Hepatocyte (in vitro differentiated cells): ENCODE data around the gene MARCHF5. TPM values are rescaled to one million over a fixed set of nuclear protein-coding genes. Genes with fewer than 3 reads are reported as not detected.

Source experiments
- DNase-seq: peaks from one replicate; pipeline ENCODE4 v3.0.0-alpha.2; 2016; ENCODE audit warnings: low spot score
- H2AFZ ChIP-seq: fragments of 200-600 bp; sonication (generic); 2 replicates; pipeline ENCODE4 v1.6.0; 2016; ENCODE audit warnings: antibody characterized with exemption, mild to moderate bottlenecking
- H3K27ac ChIP-seq: fragments of 200-600 bp; sonication (generic); 2 replicates; pipeline ENCODE4 v1.5.1; 2016; ENCODE audit warnings: mild to moderate bottlenecking
- H3K27me3 ChIP-seq: fragments of 200-600 bp; sonication (generic); 2 replicates; pipeline ENCODE4 v1.6.1; 2016
- H3K36me3 ChIP-seq: fragments of 200-600 bp; sonication (generic); replicated peaks from 2 replicates; pipeline ENCODE4 v1.5.1; 2016; ENCODE audit warnings: low read depth; ENCODE audit not compliant: insufficient read depth
- H3K4me1 ChIP-seq: fragments of 200-600 bp; sonication (generic); 2 replicates; pipeline ENCODE4 v1.5.1; 2016; ENCODE audit warnings: mild to moderate bottlenecking, moderate library complexity; ENCODE audit not compliant: insufficient read depth
- H3K4me2 ChIP-seq: fragments of 200-600 bp; sonication (generic); 2 replicates; pipeline ENCODE4 v1.6.0; 2016
- H3K4me3 ChIP-seq: fragments of 200-600 bp; sonication (generic); 2 replicates; pipeline ENCODE4 v1.5.1; 2016; ENCODE audit warnings: mild to moderate bottlenecking
- H3K79me2 ChIP-seq: fragments of 200-600 bp; sonication (generic); 2 replicates; pipeline ENCODE4 v1.6.0; 2017; ENCODE audit warnings: mild to moderate bottlenecking
- H3K9me2 ChIP-seq: fragments of 200-600 bp; sonication (generic); replicated peaks from 2 replicates; pipeline ENCODE4 v1.6.0; 2017; ENCODE audit warnings: mild to moderate bottlenecking; ENCODE audit not compliant: insufficient read depth
- H3K9me3 ChIP-seq: fragments of 200-600 bp; sonication (generic); 2 replicates; pipeline ENCODE4 v1.5.1; 2016; ENCODE audit warnings: low read depth, mild to moderate bottlenecking
- H4K20me1 ChIP-seq: fragments of 200-600 bp; sonication (generic); 2 replicates; pipeline ENCODE4 v1.6.0; 2016; ENCODE audit warnings: mild to moderate bottlenecking; ENCODE audit not compliant: insufficient read depth, poor library complexity, severe bottlenecking
- EZH2 ChIP-seq: fragments of 200-600 bp; sonication (generic); IDR thresholded peaks from 2 replicates; pipeline ENCODE4 v1.6.1; 2016; ENCODE audit warnings: antibody characterized with exemption, mild to moderate bottlenecking, borderline replicate concordance
- EZH2phosphoT487 ChIP-seq: fragments of 200-600 bp; sonication (generic); IDR thresholded peaks from one replicate; pipeline ENCODE4 v1.6.1; 2018; ENCODE audit warnings: antibody characterized with exemption, mild to moderate bottlenecking, low read depth, moderate library complexity; ENCODE audit not compliant: unreplicated experiment, severe bottlenecking
- WGBS: methylation state at CpG from one replicate; pipeline ENCODE4 v1.1.6; 2016; ENCODE audit warnings: low lambda C conversion rate; ENCODE audit errors: missing lambda C conversion rate; 5-methylcytosine and 5-hydroxymethylcytosine counted together
- polyA plus RNA-seq: library from polyadenylated mRNA; unstranded; fragments of >200 nt; fragmentation: Nextera tagmentation; extraction: Ambion mirVana; gene quantifications from 2 replicates; pipeline ENCODE4 v1.2.1, GENCODE V29; 2016
- total RNA-seq: library from RNA; depleted of rRNA; stranded (reverse); fragments of >200 nt; gene quantifications from 2 replicates; pipeline ENCODE4 v1.2.3, GENCODE V29; 2014
- TF ChIP-seq, protein P1 (sequence below): fragments of 200-600 bp; sonication (generic); IDR thresholded peaks from 2 replicates; pipeline ENCODE4 v1.5.1; 2016; ENCODE audit warnings: antibody characterized with exemption, mild to moderate bottlenecking; ENCODE audit not compliant: poor library complexity

Gene MARCHF5, protein sequence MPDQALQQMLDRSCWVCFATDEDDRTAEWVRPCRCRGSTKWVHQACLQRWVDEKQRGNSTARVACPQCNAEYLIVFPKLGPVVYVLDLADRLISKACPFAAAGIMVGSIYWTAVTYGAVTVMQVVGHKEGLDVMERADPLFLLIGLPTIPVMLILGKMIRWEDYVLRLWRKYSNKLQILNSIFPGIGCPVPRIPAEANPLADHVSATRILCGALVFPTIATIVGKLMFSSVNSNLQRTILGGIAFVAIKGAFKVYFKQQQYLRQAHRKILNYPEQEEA
- total RNA-seq (35.8 and 36.4 TPM in 2 replicates), polyA plus RNA-seq (62.2 and 62.5 TPM in 2 replicates)

DNA sequence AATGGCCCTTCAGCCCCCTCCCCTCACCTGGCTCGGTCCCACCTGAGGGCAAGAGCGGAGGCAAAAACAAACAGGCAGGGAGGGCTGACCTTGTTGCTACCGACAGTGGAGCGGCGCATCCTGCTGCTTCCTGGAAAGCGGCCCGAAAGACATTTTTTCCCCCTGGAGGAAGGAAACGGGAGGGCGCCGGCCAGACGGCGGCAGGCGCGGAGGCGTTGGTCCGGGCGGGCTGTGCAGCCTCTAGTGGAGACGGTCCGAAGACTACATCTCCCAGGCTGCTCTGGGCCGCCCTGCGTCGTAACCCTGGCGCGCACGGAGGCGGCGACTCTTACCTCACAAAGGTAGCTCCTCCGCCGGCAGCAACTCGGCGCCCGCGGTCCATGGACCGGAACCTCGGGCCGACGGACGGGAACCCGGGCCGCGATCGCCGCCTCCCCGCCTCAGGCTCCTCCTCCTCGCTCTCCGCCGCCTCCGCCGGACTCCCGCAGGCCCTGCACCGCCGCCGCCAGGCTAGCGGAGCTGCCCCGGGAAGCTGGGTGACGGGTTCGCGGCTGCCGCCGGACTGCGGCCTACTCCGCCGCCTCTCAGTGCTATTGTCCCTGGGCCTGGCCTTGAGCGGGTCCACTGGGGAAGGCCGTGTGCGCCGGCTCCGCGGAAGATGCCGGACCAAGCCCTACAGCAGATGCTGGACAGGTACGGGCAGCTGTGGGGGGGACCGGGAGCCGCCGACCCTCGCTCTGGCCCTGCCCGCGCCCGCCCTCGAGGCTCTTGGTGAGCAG, at the start of gene MARCHF5, which contains the start of gene CPEB3:
TSS of gene MARCHF5 (plus strand) at position 331 of the 779 bp plus-strand sequence. CDS start at position 659, 328 bp downstream.
TSS of gene CPEB3 (minus strand) at position 242 of the 779 bp plus-strand sequence. CDS start 50,728 bp downstream, outside the sequence.
- peak within 1 kb of the TSS; percentile 61 for H3K4me3 ChIP-seq
- WGBS, result under 1% methylated on average over 50 of the region's 79 CpGs
- H3K27me3 ChIP-seq, result no peaks in the 10 kb centered on the region
- peak; percentile 97 for DNase-seq
- peak within 1 kb of the TSS; percentile 88 for H2AFZ ChIP-seq
- peak within 1 kb of the TSS; percentile 82 for H3K4me2 ChIP-seq
- no peaks in the 10 kb centered on the region for H3K9me2 ChIP-seq
- H3K27ac ChIP-seq, result peak within 1 kb of the TSS; percentile 90
- peaks cover 7% of the 10 kb centered on the region for H3K4me1 ChIP-seq
- H3K9me3 ChIP-seq, result no peaks in the 10 kb centered on the region
- H3K36me3 ChIP-seq, result no peaks in the 10 kb centered on the region
- H4K20me1 ChIP-seq, result peaks cover 31% of the 10 kb centered on the region
- TF ChIP-seq EZH2phosphoT487 (no peak), EZH2 (no peak)
- TF ChIP-seq, protein P1, sequence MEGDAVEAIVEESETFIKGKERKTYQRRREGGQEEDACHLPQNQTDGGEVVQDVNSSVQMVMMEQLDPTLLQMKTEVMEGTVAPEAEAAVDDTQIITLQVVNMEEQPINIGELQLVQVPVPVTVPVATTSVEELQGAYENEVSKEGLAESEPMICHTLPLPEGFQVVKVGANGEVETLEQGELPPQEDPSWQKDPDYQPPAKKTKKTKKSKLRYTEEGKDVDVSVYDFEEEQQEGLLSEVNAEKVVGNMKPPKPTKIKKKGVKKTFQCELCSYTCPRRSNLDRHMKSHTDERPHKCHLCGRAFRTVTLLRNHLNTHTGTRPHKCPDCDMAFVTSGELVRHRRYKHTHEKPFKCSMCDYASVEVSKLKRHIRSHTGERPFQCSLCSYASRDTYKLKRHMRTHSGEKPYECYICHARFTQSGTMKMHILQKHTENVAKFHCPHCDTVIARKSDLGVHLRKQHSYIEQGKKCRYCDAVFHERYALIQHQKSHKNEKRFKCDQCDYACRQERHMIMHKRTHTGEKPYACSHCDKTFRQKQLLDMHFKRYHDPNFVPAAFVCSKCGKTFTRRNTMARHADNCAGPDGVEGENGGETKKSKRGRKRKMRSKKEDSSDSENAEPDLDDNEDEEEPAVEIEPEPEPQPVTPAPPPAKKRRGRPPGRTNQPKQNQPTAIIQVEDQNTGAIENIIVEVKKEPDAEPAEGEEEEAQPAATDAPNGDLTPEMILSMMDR, result peak; percentile 50
- H3K79me2 ChIP-seq, result peaks cover 78% of the 10 kb centered on the region

DNA sequence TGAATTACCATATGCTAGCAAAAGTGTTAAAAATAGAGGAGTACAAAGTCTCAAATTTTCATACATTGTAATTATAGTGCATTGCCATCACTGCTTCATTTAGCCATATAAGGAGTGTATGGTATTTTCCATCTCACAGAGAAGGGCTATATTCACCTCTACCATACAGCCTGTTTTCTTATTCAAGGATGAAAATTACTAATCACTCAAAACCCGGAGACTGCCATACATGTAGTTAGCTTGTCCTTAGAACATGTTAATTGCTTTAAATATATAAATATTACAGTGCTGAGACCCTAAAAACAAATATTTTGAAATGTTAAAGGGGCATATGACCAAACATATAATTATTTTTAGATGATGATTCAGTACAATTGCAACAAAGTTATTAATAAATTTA, 49.5 kb upstream of the MARCHF5 start:
- peaks cover 9% of the 10 kb centered on the region for H3K4me1 ChIP-seq
- H3K9me2 ChIP-seq, result no peaks in the 10 kb centered on the region
- H3K9me3 ChIP-seq, result no peaks in the 10 kb centered on the region
- H3K4me2 ChIP-seq, result peak overlapping the region; percentile 83
- H3K27me3 ChIP-seq, result no peaks in the 10 kb centered on the region
- peak overlapping the region; percentile 68 for H3K4me3 ChIP-seq
- DNase-seq, result no peak
- no peaks in the 10 kb centered on the region for H3K36me3 ChIP-seq
- WGBS, result 72% methylated on average over 1 of the region's 1 CpG
- peaks cover 21% of the 10 kb centered on the region for H3K79me2 ChIP-seq
- TF ChIP-seq EZH2 (no peak), EZH2phosphoT487 (no peak)
- TF ChIP-seq, protein P1, result no peak
- peak overlapping the region; percentile 81 for H2AFZ ChIP-seq
- no peaks in the 10 kb centered on the region for H4K20me1 ChIP-seq
- H3K27ac ChIP-seq, result peak overlapping the region; percentile 86

DNA sequence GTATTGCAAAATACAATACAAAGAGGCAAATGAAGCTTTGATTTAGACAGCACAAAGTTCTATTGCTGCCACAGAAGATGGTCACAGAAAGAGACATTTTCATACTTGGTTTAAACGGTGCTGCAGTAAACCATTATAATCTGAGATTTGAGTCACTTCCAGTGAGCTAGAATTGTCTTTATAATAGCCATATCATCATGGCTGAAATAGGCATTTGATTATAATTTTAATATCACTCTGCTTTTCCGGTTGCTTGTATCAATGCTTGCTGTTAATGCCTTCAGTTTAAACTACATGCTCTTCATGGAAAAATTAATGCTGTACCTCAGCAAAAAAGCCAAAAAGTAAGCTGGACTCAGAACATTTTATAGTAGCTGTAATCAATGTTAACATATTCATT, 48.6 kb upstream of the MARCHF5 start:
- Histone ChIP-seq H4K20me1 (no peaks in the 10 kb centered on the region), H3K4me1 (peaks cover 9% of the 10 kb centered on the region), H3K4me2 (peak overlapping the region; percentile 72), H3K9me2 (no peaks in the 10 kb centered on the region), H2AFZ (no peak overlapping the region), H3K27me3 (no peaks in the 10 kb centered on the region), H3K4me3 (no peak overlapping the region), H3K36me3 (no peaks in the 10 kb centered on the region), H3K79me2 (peaks cover 18% of the 10 kb centered on the region), H3K9me3 (no peaks in the 10 kb centered on the region), H3K27ac (no peak overlapping the region)
- no peak for DNase-seq
- TF ChIP-seq EZH2phosphoT487, result no peak
- no peak for TF ChIP-seq EZH2
- TF ChIP-seq, protein P1, result no peak
- 68% methylated on average over 2 of the region's 2 CpGs for WGBS
